HG03064 (cell line): ENCODE data around the gene ASB15.

ENCODE experiments used
- ATAC-seq: cut with Tn5 transposase; IDR thresholded peaks from one replicate; pipeline ENCODE4 v1.9.1; 2021; ENCODE audit warnings: low read depth; ENCODE audit not compliant: unreplicated experiment

The ASB15 gene

GRCh38 chr7:123594813-123595241 is 6.8 kb upstream of the ASB15 start:
- no peak for ATAC-seq

- ATAC-seq, result no peak
Measured at GRCh38 chr7:123598657-123599056, 3.0 kb upstream of the ASB15 start.

- ATAC-seq, result no peak
Measured at GRCh38 chr7:123599766-123600165, 1.9 kb upstream of the ASB15 start.

- ATAC-seq, result no peak
Measured at GRCh38 chr7:123600876-123601275, 745 bp upstream of the ASB15 start.

- ATAC-seq, result no peak
Measured at GRCh38 chr7:123602648-123603047, 1.0 kb downstream of the ASB15 start.

GRCh38 chr7:123604739-123605138 is 3.1 kb downstream of the ASB15 start:
- ATAC-seq, result no peak

- no peak for ATAC-seq
Measured at GRCh38 chr7:123607423-123607975, 5.9 kb downstream of the ASB15 start.

- ATAC-seq, result no peak
Measured at GRCh38 chr7:123608991-123609882, 7.6 kb downstream of the ASB15 start.

GRCh38 chr7:123609883-123610239 is 8.2 kb downstream of the ASB15 start:
- no peak for ATAC-seq

GRCh38 chr7:123612024-123612423 is 10.4 kb downstream of the ASB15 start:
- no peak for ATAC-seq

- ATAC-seq, result no peak
Measured at GRCh38 chr7:123615344-123615743, 13.7 kb downstream of the ASB15 start.

- ATAC-seq, result no peak
Measured at GRCh38 chr7:123616223-123616622, 14.6 kb downstream of the ASB15 start.

- no peak for ATAC-seq
Measured at GRCh38 chr7:123621707-123622106, 20.1 kb downstream of the ASB15 start.

GRCh38 chr7:123622660-123623386 is 21.2 kb downstream of the ASB15 start:
- ATAC-seq, result no peak

GRCh38 chr7:123624527-123625183 is 23.0 kb downstream of the ASB15 start:
- peak; percentile 93 for ATAC-seq

GRCh38 chr7:123625254-123625653 is 23.6 kb downstream of the ASB15 start:
- ATAC-seq, result no peak

- no peak for ATAC-seq
Measured at GRCh38 chr7:123627851-123628250, 26.2 kb downstream of the ASB15 start.

GRCh38 chr7:123628829-123629228 is 27.2 kb downstream of the ASB15 start:
- no peak for ATAC-seq

- no peak for ATAC-seq
Measured at GRCh38 chr7:123629281-123629680, 27.7 kb downstream of the ASB15 start.

- no peak for ATAC-seq
Measured at GRCh38 chr7:123632808-123633207, 31.2 kb downstream of the ASB15 start.

- ATAC-seq, result no peak
Measured at GRCh38 chr7:123633553-123633952, 31.9 kb downstream of the ASB15 start.
